A549 (cell line): ENCODE results near the gene ILDR1. TPM values are rescaled to one million over a fixed set of nuclear protein-coding genes. Genes with fewer than 3 reads are reported as not detected.

ENCODE experiments used
- ATAC-seq, 2 experiments: fragments of 200-7000 bp in 1 of 2; fragments of >200 bp in 1 of 2; cut with Nextera tagmentation in 1 of 2; cut with Tn5 transposase in 1 of 2; 3 replicates each; pipeline versions ENCODE4 v1.8.0 to v1.9.1; 2018 to 2020; ENCODE audit warnings: mild to moderate bottlenecking in 1 of 2, moderate library complexity in 1 of 2
- CTCF ChIA-PET: fragments of 300-600 bp; sonication (Branson Sonifier 250); formaldehyde crosslinking; extraction: SDS; loops from one replicate; lab custom pipeline; 2021; ENCODE audit warnings: antibody characterized with exemption, inconsistent platforms; lab: Yijun Ruan, JAX
- POLR2A ChIA-PET: fragments of 350-600 bp; formaldehyde crosslinking; extraction: SDS; loops from one replicate; lab custom pipeline; 2021; ENCODE audit warnings: antibody characterized with exemption, inconsistent platforms; lab: Yijun Ruan, JAX
- DNase-seq, 2 experiments: peaks; one replicate each; pipeline versions ENCODE4 v3.0.0 to v3.0.0-alpha.2; 2011 to 2016; ENCODE audit warnings: low read depth in 1 of 2, low spot score in 1 of 2
- FAIRE-seq: peaks from 2 replicates; lab custom pipeline; 2011; peaks lifted over from hg19 to GRCh38; lab: Jason Lieb, UNC
- H3K27ac ChIP-seq, 2 experiments: fragments of >200 bp; sonication (Bioruptor Twin); formaldehyde crosslinking; 3 replicates each; pipeline ENCODE4 v1.5.1; 2016 to 2017
- H3K4me1 ChIP-seq: fragments of >200 bp; sonication (Bioruptor Twin); formaldehyde crosslinking; 3 replicates; pipeline ENCODE4 v1.6.1; 2016
- H3K4me2 ChIP-seq: fragments of >200 bp; sonication (Bioruptor Twin); formaldehyde crosslinking; 3 replicates; pipeline ENCODE4 v1.6.1; 2016
- H3K4me3 ChIP-seq: fragments of >200 bp; sonication (Bioruptor Twin); formaldehyde crosslinking; 3 replicates; pipeline ENCODE4 v1.5.1; 2016
- H3K9me3 ChIP-seq: fragments of >200 bp; sonication (Bioruptor Twin); formaldehyde crosslinking; 3 replicates; pipeline ENCODE4 v1.6.1; 2016
- ATOH8 ChIP-seq: fragments of 250-450 bp; sonication (Bioruptor Pico); IDR thresholded peaks from 2 replicates; pipeline ENCODE4 v1.5.0; 2020; ENCODE audit warnings: low read depth, mild to moderate bottlenecking, moderate library complexity
- E2F6 ChIP-seq: IDR thresholded peaks from 2 replicates; pipeline ENCODE4 v1.6.1; 2012; ENCODE audit warnings: low read depth, borderline replicate concordance
- EHF ChIP-seq: fragments of 250-450 bp; sonication (Bioruptor Pico); IDR thresholded peaks from 2 replicates; pipeline ENCODE4 v1.5.0; 2020; ENCODE audit warnings: mild to moderate bottlenecking
- EHMT2 ChIP-seq: fragments of 200-600 bp; sonication (generic); IDR thresholded peaks from 2 replicates; pipeline ENCODE4 v1.6.1; 2016; ENCODE audit warnings: antibody characterized with exemption, low read depth, mild to moderate bottlenecking, moderate library complexity
- ESRRA ChIP-seq: fragments of 150-350 bp; IDR thresholded peaks from 2 replicates; pipeline ENCODE4 v1.6.1; 2014; ENCODE audit warnings: mild to moderate bottlenecking, low read length, borderline replicate concordance
- FOSB ChIP-seq: fragments of 250-450 bp; sonication (Bioruptor Pico); IDR thresholded peaks from 2 replicates; pipeline ENCODE4 v1.5.0; 2020; ENCODE audit warnings: mild to moderate bottlenecking, moderate library complexity
- FOSL2 ChIP-seq, 2 experiments: fragments of 450-650 bp in 1 of 2; fragments of >200 bp in 1 of 2; sonication (Bioruptor Twin) in 1 of 2; formaldehyde crosslinking; IDR thresholded peaks; 2 replicates each; pipeline versions ENCODE4 v1.5.0 to v1.6.1; 2016 to 2020; ENCODE audit warnings: mild to moderate bottlenecking in 1 of 2, moderate library complexity in 1 of 2
- FOXS1 ChIP-seq: fragments of 250-450 bp; sonication (Bioruptor Pico); IDR thresholded peaks from 2 replicates; pipeline ENCODE4 v1.5.0; 2020; ENCODE audit warnings: mild to moderate bottlenecking, moderate library complexity
- HOXB5 ChIP-seq: fragments of 250-450 bp; sonication (Bioruptor Pico); IDR thresholded peaks from 2 replicates; pipeline ENCODE4 v1.5.0; 2020; ENCODE audit warnings: mild to moderate bottlenecking, moderate library complexity
- JUN ChIP-seq, 2 experiments: fragments of >200 bp; sonication (Bioruptor Twin); formaldehyde crosslinking; IDR thresholded peaks; 2 replicates in 1 of 2; 3 replicates in 1 of 2; pipeline ENCODE4 v1.6.1; 2016 to 2017
- MAFK ChIP-seq: fragments of 450-650 bp; IDR thresholded peaks from 2 replicates; pipeline ENCODE4 v1.6.1; 2014; ENCODE audit not compliant: partially characterized antibody
- NFE2L2 ChIP-seq: fragments of 150-350 bp; conservative IDR thresholded peaks from 2 replicates; pipeline ENCODE4 v1.6.1; 2014; ENCODE audit warnings: low read length
- NPAS2 ChIP-seq: fragments of 250-450 bp; sonication (Bioruptor Pico); IDR thresholded peaks from 2 replicates; pipeline ENCODE4 v1.8.0; 2022; ENCODE audit warnings: mild to moderate bottlenecking, moderate library complexity, borderline replicate concordance
- NR3C1 ChIP-seq: fragments of >200 bp; sonication (Bioruptor Twin); formaldehyde crosslinking; IDR thresholded peaks from 3 replicates; pipeline ENCODE4 v1.6.1; 2017
- PHF8 ChIP-seq: fragments of 200-600 bp; sonication (generic); IDR thresholded peaks from 2 replicates; pipeline ENCODE4 v1.6.1; 2016; ENCODE audit warnings: low read depth, mild to moderate bottlenecking, antibody characterized with exemption, moderate library complexity, borderline replicate concordance
- POLR2A ChIP-seq: IDR thresholded peaks from 2 replicates; pipeline ENCODE4 v1.6.1; 2012; ENCODE audit warnings: mild to moderate bottlenecking, low read length
- RAD21 ChIP-seq, 2 experiments: fragments of >200 bp in 1 of 2; sonication (Bioruptor Twin) in 1 of 2; formaldehyde crosslinking in 1 of 2; IDR thresholded peaks in 1 of 2; conservative IDR thresholded peaks in 1 of 2; 2 replicates in 1 of 2; 3 replicates in 1 of 2; pipeline ENCODE4 v1.6.1; 2012 to 2018; ENCODE audit warnings: inconsistent platforms in 1 of 2
- RARB ChIP-seq: fragments of 250-450 bp; sonication (Bioruptor Pico); IDR thresholded peaks from 2 replicates; pipeline ENCODE4 v1.8.0; 2021; ENCODE audit warnings: mild to moderate bottlenecking, moderate library complexity
- RCOR1 ChIP-seq: fragments of 150-350 bp; IDR thresholded peaks from 2 replicates; pipeline ENCODE4 v1.6.1; 2014; ENCODE audit warnings: antibody characterized with exemption, low read length, low read depth
- REST ChIP-seq: fragments of 200-600 bp; sonication (generic); IDR thresholded peaks from 2 replicates; pipeline ENCODE4 v1.6.1; 2016; ENCODE audit warnings: antibody characterized with exemption, mild to moderate bottlenecking, moderate library complexity
- RNF2 ChIP-seq: fragments of 200-600 bp; sonication (generic); IDR thresholded peaks from 2 replicates; pipeline ENCODE4 v1.6.1; 2016; ENCODE audit warnings: low read depth, mild to moderate bottlenecking, antibody characterized with exemption, moderate library complexity, borderline replicate concordance
- SREBF2 ChIP-seq: fragments of 450-650 bp; IDR thresholded peaks from 2 replicates; pipeline ENCODE4 v1.6.1; 2014; ENCODE audit warnings: mild to moderate bottlenecking, moderate library complexity
- TFCP2L1 ChIP-seq: fragments of 250-450 bp; sonication (Bioruptor Pico); IDR thresholded peaks from 2 replicates; pipeline ENCODE4 v1.5.0; 2021; ENCODE audit warnings: mild to moderate bottlenecking
- TP53 ChIP-seq: fragments of 250-450 bp; sonication (Bioruptor Pico); IDR thresholded peaks from 2 replicates; pipeline ENCODE4 v1.5.0; 2021; ENCODE audit warnings: mild to moderate bottlenecking, moderate library complexity
- ZC3H11A ChIP-seq: fragments of 450-650 bp; IDR thresholded peaks from 2 replicates; pipeline ENCODE4 v1.6.1; 2014; ENCODE audit warnings: antibody characterized with exemption, mild to moderate bottlenecking
- ZFP36 ChIP-seq: fragments of 450-650 bp; IDR thresholded peaks from 2 replicates; pipeline ENCODE4 v1.6.1; 2014; ENCODE audit warnings: borderline replicate concordance; ENCODE audit not compliant: partially characterized antibody
- ZNF302 ChIP-seq: fragments of 250-450 bp; sonication (Bioruptor Pico); IDR thresholded peaks from 2 replicates; pipeline ENCODE4 v1.9.0; 2021; ENCODE audit warnings: inconsistent platforms, mild to moderate bottlenecking, moderate library complexity
- WGBS: methylation state at CpG from one replicate; pipeline ENCODE4 v1.1.6; 2017; ENCODE audit errors: missing lambda C conversion rate; 5-methylcytosine and 5-hydroxymethylcytosine counted together
- polyA plus RNA-seq, 4 experiments: library from polyadenylated mRNA; depleted of rRNA in 3 of 4; stranded (reverse); fragments of >200 nt; fragmentation: RNase III in 1 of 4; extraction: RNeasy Plus Mini Kit Qiagen cat#74134 plus additional on column Dnase treatment in 1 of 4; gene quantifications; 2 replicates in 3 of 4; 3 replicates in 1 of 4; pipeline ENCODE4 v1.2.3, GENCODE V29; 2011 to 2017

Gene ILDR1
- polyA plus RNA-seq, 2 of the 4 experiments (the other 2 are of a cell fraction): not detected

GRCh38 chr3:122067214-122067550 lies 45.1 kb upstream of the ILDR1 start:
- ATAC-seq (no peak), FAIRE-seq (no peak), DNase-seq (no peak)
- Histone ChIP-seq H3K4me2 (no peak overlapping the region), H3K27ac (no peak overlapping the region), H3K4me1 (no peaks in the 10 kb centered on the region), H3K4me3 (no peak overlapping the region), H3K9me3 (no peaks in the 10 kb centered on the region)
- no peak for TF ChIP-seq SREBF2
- no peak for TF ChIP-seq FOXS1 (CRISPR knock-in tag)
- no peak for TF ChIP-seq RAD21 (conservative IDR thresholded peaks at IDR 0.05 in 1 of 2, IDR thresholded peaks at IDR 0.05 in 1 of 2)
- no peak for TF ChIP-seq FOSL2 (IDR thresholded peaks at IDR 0.05)
- no peak for TF ChIP-seq FOSL2 (CRISPR knock-in tag; IDR thresholded peaks at IDR 0.05)
- no peak for TF ChIP-seq NFE2L2
- TF ChIP-seq FOSB (CRISPR knock-in tag): no peak
- no peak for TF ChIP-seq TFCP2L1 (CRISPR knock-in tag)
- TF ChIP-seq RNF2: no peak
- TF ChIP-seq ESRRA: no peak
- TF ChIP-seq NPAS2: no peak
- no peak for TF ChIP-seq RCOR1
- no peak for TF ChIP-seq REST
- TF ChIP-seq ZC3H11A: no peak
- TF ChIP-seq EHMT2: no peak
- ChIA-PET POLR2A (no interaction called here), CTCF (no interaction called here)
- 61% methylated on average over 5 of the region's 5 CpGs for WGBS

DNA sequence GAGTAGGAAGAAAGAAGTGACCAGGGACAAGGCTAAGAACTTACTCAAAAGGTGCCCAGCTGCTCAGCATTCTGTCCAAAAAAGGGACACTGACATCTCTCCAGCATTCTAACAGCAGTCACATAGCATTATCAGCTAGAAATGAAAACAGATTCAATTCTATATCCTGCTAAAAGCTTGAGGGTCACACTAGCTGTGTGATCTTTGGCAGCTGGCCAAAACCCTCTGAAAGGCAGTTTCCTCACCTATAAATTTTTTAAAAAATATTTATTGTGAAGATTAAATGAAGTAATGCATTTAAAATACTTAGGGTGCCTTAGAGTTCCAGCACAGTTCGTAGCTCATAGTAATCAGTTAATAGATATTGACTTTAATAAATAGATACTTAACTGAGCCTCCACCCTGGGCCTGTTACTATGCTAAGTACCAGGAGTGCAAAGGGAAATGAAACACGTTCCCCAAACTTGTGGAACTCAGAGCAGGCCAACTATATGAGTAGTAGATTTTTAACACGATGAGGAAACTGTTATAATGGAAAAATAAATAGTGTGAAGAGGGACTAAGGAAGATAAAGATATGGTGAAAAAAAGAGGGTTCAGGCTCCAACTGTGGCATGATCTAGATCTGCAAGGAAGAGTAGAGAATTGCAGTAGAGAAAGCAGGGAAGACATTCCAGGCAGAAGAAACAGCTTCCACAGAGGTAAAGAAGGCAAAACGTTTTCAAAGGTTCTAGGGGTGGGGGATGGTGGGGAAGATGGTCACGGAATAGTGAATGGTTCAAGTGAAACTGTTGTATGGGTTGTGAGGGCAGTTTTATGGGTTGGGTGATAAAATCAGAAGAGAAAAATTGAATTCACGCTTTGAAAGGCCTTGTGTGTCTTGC lies 44.5 kb upstream of the ILDR1 start:
- FAIRE-seq: no peak
- Histone ChIP-seq H3K4me3 (no peak overlapping the region), H3K9me3 (no peaks in the 10 kb centered on the region), H3K4me2 (no peak overlapping the region), H3K4me1 (no peaks in the 10 kb centered on the region), H3K27ac (no peak overlapping the region)
- no peak for TF ChIP-seq NR3C1
- no peak for TF ChIP-seq JUN (IDR thresholded peaks at IDR 0.05)
- no peak for TF ChIP-seq TP53 (CRISPR knock-in tag)
- TF ChIP-seq ZFP36: no peak
- no peak for TF ChIP-seq MAFK
- no peak for TF ChIP-seq HOXB5 (CRISPR knock-in tag)
- TF ChIP-seq FOSL2 (IDR thresholded peaks at IDR 0.05): no peak
- TF ChIP-seq FOSL2 (CRISPR knock-in tag; IDR thresholded peaks at IDR 0.05): no peak
- TF ChIP-seq ZC3H11A: no peak
- TF ChIP-seq EHF: no peak
- TF ChIP-seq PHF8: no peak
- no peak for TF ChIP-seq POLR2A
- TF ChIP-seq ATOH8 (CRISPR knock-in tag): no peak
- no peak for TF ChIP-seq EHMT2
- no peak for TF ChIP-seq RARB (CRISPR knock-in tag)
- no peak for TF ChIP-seq REST
- TF ChIP-seq NFE2L2: no peak
- no peak for TF ChIP-seq ZNF302 (CRISPR knock-in tag)
- TF ChIP-seq E2F6: no peak
- TF ChIP-seq RAD21 (conservative IDR thresholded peaks at IDR 0.05 in 1 of 2, IDR thresholded peaks at IDR 0.05 in 1 of 2): no peak
- 24% methylated on average over 6 of the region's 6 CpGs for whole genome bisulfite sequencing
- CTCF ChIA-PET: no interaction called here
- no peak for DNase-seq
- ATAC-seq: no peak
- POLR2A ChIA-PET: no interaction called here
